Measurements from ENCODE around the gene PCA3. TPM values are rescaled to one million over a fixed set of nuclear protein-coding genes. Genes with fewer than 3 reads are reported as not detected.

PCA3 gene
- total and polyA plus RNA-seq, 2 of the 8 experiments (the other 6 are each of a cell fraction or from before 2014, with no cell fraction given): not detected

GRCh38 chr9:76759732-76760131 lies 4.5 kb upstream of the PCA3 start (continued):
- TF ChIP-seq, protein P1, sequence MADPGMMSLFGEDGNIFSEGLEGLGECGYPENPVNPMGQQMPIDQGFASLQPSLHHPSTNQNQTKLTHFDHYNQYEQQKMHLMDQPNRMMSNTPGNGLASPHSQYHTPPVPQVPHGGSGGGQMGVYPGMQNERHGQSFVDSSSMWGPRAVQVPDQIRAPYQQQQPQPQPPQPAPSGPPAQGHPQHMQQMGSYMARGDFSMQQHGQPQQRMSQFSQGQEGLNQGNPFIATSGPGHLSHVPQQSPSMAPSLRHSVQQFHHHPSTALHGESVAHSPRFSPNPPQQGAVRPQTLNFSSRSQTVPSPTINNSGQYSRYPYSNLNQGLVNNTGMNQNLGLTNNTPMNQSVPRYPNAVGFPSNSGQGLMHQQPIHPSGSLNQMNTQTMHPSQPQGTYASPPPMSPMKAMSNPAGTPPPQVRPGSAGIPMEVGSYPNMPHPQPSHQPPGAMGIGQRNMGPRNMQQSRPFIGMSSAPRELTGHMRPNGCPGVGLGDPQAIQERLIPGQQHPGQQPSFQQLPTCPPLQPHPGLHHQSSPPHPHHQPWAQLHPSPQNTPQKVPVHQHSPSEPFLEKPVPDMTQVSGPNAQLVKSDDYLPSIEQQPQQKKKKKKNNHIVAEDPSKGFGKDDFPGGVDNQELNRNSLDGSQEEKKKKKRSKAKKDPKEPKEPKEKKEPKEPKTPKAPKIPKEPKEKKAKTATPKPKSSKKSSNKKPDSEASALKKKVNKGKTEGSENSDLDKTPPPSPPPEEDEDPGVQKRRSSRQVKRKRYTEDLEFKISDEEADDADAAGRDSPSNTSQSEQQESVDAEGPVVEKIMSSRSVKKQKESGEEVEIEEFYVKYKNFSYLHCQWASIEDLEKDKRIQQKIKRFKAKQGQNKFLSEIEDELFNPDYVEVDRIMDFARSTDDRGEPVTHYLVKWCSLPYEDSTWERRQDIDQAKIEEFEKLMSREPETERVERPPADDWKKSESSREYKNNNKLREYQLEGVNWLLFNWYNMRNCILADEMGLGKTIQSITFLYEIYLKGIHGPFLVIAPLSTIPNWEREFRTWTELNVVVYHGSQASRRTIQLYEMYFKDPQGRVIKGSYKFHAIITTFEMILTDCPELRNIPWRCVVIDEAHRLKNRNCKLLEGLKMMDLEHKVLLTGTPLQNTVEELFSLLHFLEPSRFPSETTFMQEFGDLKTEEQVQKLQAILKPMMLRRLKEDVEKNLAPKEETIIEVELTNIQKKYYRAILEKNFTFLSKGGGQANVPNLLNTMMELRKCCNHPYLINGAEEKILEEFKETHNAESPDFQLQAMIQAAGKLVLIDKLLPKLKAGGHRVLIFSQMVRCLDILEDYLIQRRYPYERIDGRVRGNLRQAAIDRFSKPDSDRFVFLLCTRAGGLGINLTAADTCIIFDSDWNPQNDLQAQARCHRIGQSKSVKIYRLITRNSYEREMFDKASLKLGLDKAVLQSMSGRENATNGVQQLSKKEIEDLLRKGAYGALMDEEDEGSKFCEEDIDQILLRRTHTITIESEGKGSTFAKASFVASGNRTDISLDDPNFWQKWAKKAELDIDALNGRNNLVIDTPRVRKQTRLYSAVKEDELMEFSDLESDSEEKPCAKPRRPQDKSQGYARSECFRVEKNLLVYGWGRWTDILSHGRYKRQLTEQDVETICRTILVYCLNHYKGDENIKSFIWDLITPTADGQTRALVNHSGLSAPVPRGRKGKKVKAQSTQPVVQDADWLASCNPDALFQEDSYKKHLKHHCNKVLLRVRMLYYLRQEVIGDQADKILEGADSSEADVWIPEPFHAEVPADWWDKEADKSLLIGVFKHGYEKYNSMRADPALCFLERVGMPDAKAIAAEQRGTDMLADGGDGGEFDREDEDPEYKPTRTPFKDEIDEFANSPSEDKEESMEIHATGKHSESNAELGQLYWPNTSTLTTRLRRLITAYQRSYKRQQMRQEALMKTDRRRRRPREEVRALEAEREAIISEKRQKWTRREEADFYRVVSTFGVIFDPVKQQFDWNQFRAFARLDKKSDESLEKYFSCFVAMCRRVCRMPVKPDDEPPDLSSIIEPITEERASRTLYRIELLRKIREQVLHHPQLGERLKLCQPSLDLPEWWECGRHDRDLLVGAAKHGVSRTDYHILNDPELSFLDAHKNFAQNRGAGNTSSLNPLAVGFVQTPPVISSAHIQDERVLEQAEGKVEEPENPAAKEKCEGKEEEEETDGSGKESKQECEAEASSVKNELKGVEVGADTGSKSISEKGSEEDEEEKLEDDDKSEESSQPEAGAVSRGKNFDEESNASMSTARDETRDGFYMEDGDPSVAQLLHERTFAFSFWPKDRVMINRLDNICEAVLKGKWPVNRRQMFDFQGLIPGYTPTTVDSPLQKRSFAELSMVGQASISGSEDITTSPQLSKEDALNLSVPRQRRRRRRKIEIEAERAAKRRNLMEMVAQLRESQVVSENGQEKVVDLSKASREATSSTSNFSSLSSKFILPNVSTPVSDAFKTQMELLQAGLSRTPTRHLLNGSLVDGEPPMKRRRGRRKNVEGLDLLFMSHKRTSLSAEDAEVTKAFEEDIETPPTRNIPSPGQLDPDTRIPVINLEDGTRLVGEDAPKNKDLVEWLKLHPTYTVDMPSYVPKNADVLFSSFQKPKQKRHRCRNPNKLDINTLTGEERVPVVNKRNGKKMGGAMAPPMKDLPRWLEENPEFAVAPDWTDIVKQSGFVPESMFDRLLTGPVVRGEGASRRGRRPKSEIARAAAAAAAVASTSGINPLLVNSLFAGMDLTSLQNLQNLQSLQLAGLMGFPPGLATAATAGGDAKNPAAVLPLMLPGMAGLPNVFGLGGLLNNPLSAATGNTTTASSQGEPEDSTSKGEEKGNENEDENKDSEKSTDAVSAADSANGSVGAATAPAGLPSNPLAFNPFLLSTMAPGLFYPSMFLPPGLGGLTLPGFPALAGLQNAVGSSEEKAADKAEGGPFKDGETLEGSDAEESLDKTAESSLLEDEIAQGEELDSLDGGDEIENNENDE (IDR thresholded peaks at IDR 0.05; ENCODE audit: insufficient replicate concordance, low read length): no peak
- TF ChIP-seq RXRA (IDR thresholded peaks at IDR 0.05; ENCODE audit: insufficient read depth, low read depth, low read length) (no peak), CHD1 (IDR thresholded peaks at IDR 0.05; ENCODE audit: low read depth, low read length) (no peak)

Data from H1 (cell line).